ENCODE results near the gene CCDC179. TPM values are rescaled to one million over a fixed set of nuclear protein-coding genes. Genes with fewer than 3 reads are reported as not detected.
A peak's percentile ranks its signal among the peaks of the same experiment; 100 is the strongest.

Gene CCDC179
- total RNA-seq, 4 donors from 2014 or later = not detected

DNA sequence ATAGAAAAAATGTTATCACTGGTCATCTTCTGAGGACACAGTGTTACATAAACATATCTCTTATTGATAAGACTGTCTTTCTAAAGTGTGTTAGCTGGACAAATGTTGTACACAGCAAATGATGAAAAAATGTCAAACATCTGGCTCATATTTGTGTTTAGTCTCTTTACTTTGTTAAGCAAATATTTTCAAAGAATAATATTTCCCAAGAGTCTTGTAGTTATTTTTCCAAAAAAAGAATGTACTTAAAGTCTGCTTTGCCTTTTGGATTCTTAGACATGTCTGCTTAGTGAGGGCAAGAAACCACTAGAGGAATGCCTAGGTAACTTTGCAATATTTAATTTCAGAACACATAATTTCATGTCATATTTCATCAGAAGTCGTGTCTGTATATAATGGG lies 23.9 kb upstream of the CCDC179 start:
- 47 to 53% methylated on average over 1 of the region's 1 CpG for WGBS, 2 donors
- no peak overlapping the region for H3K4me3 ChIP-seq (ENCODE audit: low read depth, poor library complexity, severe bottlenecking)
- no peak for DNase-seq (ENCODE audit: low spot score in 2 of 2)
- no peak for TF ChIP-seq POLR2A (IDR thresholded peaks at IDR 0.05)
- TF ChIP-seq, protein P1, sequence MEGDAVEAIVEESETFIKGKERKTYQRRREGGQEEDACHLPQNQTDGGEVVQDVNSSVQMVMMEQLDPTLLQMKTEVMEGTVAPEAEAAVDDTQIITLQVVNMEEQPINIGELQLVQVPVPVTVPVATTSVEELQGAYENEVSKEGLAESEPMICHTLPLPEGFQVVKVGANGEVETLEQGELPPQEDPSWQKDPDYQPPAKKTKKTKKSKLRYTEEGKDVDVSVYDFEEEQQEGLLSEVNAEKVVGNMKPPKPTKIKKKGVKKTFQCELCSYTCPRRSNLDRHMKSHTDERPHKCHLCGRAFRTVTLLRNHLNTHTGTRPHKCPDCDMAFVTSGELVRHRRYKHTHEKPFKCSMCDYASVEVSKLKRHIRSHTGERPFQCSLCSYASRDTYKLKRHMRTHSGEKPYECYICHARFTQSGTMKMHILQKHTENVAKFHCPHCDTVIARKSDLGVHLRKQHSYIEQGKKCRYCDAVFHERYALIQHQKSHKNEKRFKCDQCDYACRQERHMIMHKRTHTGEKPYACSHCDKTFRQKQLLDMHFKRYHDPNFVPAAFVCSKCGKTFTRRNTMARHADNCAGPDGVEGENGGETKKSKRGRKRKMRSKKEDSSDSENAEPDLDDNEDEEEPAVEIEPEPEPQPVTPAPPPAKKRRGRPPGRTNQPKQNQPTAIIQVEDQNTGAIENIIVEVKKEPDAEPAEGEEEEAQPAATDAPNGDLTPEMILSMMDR (IDR thresholded peaks at IDR 0.05) = no peak
- intact Hi-C loops (cut with DNase I; ENCODE audit: low total_unique reads) = no loop called here

DNA sequence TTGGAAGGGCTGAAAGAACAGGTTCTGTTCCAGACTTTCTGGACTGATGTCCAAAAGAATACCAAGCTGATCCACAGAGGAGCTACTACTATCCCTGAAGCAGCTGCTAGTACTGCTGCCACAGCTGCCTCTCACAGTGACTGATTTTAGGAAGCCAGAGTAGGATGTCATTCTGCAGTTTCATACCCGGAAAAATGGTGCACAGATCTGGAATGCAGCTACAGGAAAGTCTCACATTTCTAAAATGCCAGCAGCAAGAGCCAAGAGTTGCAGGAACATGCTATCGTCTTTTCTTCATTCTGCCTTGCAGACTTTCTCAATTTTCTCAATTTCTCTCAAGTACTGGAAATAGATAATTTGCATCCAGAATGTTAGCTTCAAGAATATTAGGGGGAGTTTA lies 19.4 kb upstream of the CCDC179 start:
- DNase-seq (ENCODE audit: low spot score in 2 of 2) = no peak
- 18 to 23% methylated on average over 2 of the region's 2 CpGs for WGBS, 2 donors
- no peak overlapping the region for H3K4me3 ChIP-seq (ENCODE audit: low read depth, poor library complexity, severe bottlenecking)
- intact Hi-C loops (cut with DNase I; ENCODE audit: low total_unique reads) = no loop called here
- TF ChIP-seq, protein P1 (IDR thresholded peaks at IDR 0.05) = no peak
- no peak for TF ChIP-seq POLR2A (IDR thresholded peaks at IDR 0.05)

DNA sequence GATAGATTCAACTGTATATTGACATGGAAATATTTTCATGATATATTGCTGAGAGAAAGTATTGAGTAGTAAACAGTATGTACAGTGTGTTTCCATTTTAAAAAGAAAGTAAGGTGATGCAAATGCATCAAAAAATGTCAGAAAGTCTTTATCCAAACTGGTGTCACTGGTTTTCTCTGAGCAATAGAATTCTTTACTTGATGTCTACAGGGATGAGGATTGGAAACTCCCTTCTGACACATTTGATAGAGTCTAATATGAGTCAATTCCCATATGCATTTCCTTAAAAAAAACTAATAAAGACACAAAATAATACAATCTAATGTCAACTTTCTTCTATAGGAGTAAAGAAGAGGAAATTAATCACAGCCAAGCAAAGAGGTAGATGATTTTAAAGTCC lies 18.3 kb upstream of the CCDC179 start:
- H3K4me3 ChIP-seq (ENCODE audit: low read depth, poor library complexity, severe bottlenecking) = no peak overlapping the region
- intact Hi-C loops (cut with DNase I; ENCODE audit: low total_unique reads) = no loop called here
- no peak for TF ChIP-seq POLR2A (IDR thresholded peaks at IDR 0.05)
- TF ChIP-seq, protein P1 (IDR thresholded peaks at IDR 0.05) = no peak
- DNase-seq (ENCODE audit: low spot score in 2 of 2) = no peak

DNA sequence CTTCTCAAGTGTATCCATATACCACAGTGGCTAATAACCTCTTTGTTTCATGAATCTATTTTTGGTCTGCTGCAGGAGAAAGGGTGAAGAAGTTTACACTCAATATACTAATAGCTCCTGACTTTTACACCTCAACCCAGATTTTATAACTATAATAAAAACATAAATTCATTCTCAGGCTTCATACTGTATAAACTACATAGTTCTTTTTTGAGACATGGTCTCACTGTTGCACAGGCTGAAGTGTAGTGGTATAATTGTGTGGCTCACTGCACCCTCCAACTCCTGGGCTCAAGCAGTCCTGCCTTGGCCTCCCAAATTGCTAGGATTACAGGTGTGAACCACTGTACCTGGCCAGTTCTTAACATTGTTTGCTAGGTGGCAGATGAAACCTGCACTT lies 17.8 kb upstream of the CCDC179 start:
- intact Hi-C loops (cut with DNase I; ENCODE audit: low total_unique reads) = no loop called here
- DNase-seq (ENCODE audit: low spot score in 2 of 2) = no peak
- no peak overlapping the region for H3K4me3 ChIP-seq (ENCODE audit: low read depth, poor library complexity, severe bottlenecking)
- TF ChIP-seq, protein P1 (IDR thresholded peaks at IDR 0.05) = no peak

DNA sequence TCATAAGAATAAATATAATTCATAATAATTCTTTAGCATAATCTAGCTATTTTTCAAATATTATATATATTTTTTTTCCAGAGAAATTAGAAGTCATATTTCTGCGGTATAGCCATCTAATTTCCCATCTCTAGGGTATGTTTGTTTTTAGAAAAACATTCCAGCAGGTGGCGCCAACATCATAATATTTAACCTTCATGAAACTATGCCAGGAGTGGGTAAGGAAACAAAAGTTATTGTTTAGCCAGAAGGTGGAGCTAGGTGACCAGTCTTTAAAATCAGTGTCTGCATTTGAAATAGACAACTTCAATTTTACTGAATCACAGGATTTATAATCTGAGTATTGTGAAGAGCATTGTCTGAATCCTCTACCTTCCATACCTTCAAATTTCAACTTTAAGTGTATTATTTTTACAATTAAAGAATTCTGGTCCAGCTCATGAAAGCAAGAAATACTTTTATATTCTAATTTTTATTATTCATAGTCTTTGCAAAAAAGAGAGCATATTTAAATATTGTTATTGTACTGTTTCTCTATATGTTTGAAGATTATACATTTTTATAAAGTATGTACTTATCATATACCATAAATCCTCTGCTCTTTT lies 15.7 kb upstream of the CCDC179 start:
- DNase-seq (ENCODE audit: low spot score in 2 of 2) = peak in 1 of 2 donors; percentile 69
- no peak for TF ChIP-seq POLR2A (IDR thresholded peaks at IDR 0.05)
- TF ChIP-seq, protein P1 (IDR thresholded peaks at IDR 0.05) = no peak
- intact Hi-C loops (cut with DNase I; ENCODE audit: low total_unique reads) = no loop called here
- H3K4me3 ChIP-seq (ENCODE audit: low read depth, poor library complexity, severe bottlenecking) = no peak overlapping the region
- WGBS, 2 donors = 3 to 4% methylated on average over 2 of the region's 2 CpGs

DNA sequence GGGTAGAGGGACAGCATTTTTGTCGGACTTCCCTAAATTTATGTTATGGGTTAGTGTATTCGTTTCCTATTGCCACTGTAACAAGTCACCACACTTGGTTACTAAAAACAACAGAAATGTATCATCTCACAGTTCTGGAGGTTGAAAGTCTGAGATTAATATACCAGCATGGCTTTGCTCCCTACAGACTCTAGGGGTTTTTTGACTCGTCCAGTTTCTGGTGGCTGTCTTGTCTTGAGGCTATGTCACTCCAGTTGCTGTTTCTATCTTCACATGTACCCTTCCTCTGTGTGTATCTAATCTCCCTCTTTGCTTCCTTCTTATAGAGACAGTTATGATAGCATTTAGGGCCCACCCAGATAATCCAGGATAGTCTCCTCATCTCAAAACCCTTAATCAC lies 9.1 kb upstream of the CCDC179 start:
- no peak for DNase-seq (ENCODE audit: low spot score in 2 of 2)
- intact Hi-C loops (cut with DNase I; ENCODE audit: low total_unique reads) = no loop called here
- 80 to 85% methylated on average over 3 of the region's 3 CpGs for WGBS, 2 donors
- TF ChIP-seq POLR2A (IDR thresholded peaks at IDR 0.05) = no peak
- TF ChIP-seq, protein P1 (IDR thresholded peaks at IDR 0.05) = no peak
- H3K4me3 ChIP-seq (ENCODE audit: low read depth, poor library complexity, severe bottlenecking) = no peak overlapping the region

Measured in lower leg skin (tissue), 4 donors.